A549 (cell line): Measurements from ENCODE around the gene TTC32. TPM values are rescaled to one million over a fixed set of nuclear protein-coding genes. Genes with fewer than 3 reads are reported as not detected.

Experiments
- ATAC-seq, 2 experiments: fragments of 200-7000 bp in 1 of 2; fragments of >200 bp in 1 of 2; cut with Nextera tagmentation in 1 of 2; cut with Tn5 transposase in 1 of 2; 3 replicates each; pipeline versions ENCODE4 v1.8.0 to v1.9.1; 2018 to 2020; ENCODE audit warnings: mild to moderate bottlenecking in 1 of 2, moderate library complexity in 1 of 2
- CTCF ChIA-PET: fragments of 300-600 bp; sonication (Branson Sonifier 250); formaldehyde crosslinking; extraction: SDS; loops from one replicate; lab custom pipeline; 2021; ENCODE audit warnings: antibody characterized with exemption, inconsistent platforms; lab: Yijun Ruan, JAX
- POLR2A ChIA-PET: fragments of 350-600 bp; formaldehyde crosslinking; extraction: SDS; loops from one replicate; lab custom pipeline; 2021; ENCODE audit warnings: antibody characterized with exemption, inconsistent platforms; lab: Yijun Ruan, JAX
- DNase-seq, 2 experiments: peaks; one replicate each; pipeline versions ENCODE4 v3.0.0 to v3.0.0-alpha.2; 2011 to 2016; ENCODE audit warnings: low read depth in 1 of 2, low spot score in 1 of 2
- FAIRE-seq: peaks from 2 replicates; lab custom pipeline; 2011; peaks lifted over from hg19 to GRCh38; lab: Jason Lieb, UNC
- H3K27ac ChIP-seq, 2 experiments: fragments of >200 bp; sonication (Bioruptor Twin); formaldehyde crosslinking; 3 replicates each; pipeline ENCODE4 v1.5.1; 2016 to 2017
- H3K4me1 ChIP-seq: fragments of >200 bp; sonication (Bioruptor Twin); formaldehyde crosslinking; 3 replicates; pipeline ENCODE4 v1.6.1; 2016
- H3K4me2 ChIP-seq: fragments of >200 bp; sonication (Bioruptor Twin); formaldehyde crosslinking; 3 replicates; pipeline ENCODE4 v1.6.1; 2016
- H3K4me3 ChIP-seq: fragments of >200 bp; sonication (Bioruptor Twin); formaldehyde crosslinking; 3 replicates; pipeline ENCODE4 v1.5.1; 2016
- H3K9me3 ChIP-seq: fragments of >200 bp; sonication (Bioruptor Twin); formaldehyde crosslinking; 3 replicates; pipeline ENCODE4 v1.6.1; 2016
- CBX2 ChIP-seq: fragments of 200-600 bp; sonication (generic); IDR thresholded peaks from 2 replicates; pipeline ENCODE4 v1.6.1; 2016; ENCODE audit warnings: low read depth, mild to moderate bottlenecking, borderline replicate concordance
- CEBPB ChIP-seq, 2 experiments: fragments of >200 bp in 1 of 2; sonication (Bioruptor Twin) in 1 of 2; formaldehyde crosslinking in 1 of 2; IDR thresholded peaks; 2 replicates each; pipeline ENCODE4 v1.6.1; 2012 to 2016
- CHD4 ChIP-seq: fragments of 200-600 bp; sonication (generic); IDR thresholded peaks from 2 replicates; pipeline ENCODE4 v1.6.1; 2016; ENCODE audit warnings: antibody characterized with exemption, mild to moderate bottlenecking, borderline replicate concordance
- CTCF ChIP-seq: fragments of >200 bp; sonication (Bioruptor Twin); formaldehyde crosslinking; IDR thresholded peaks from 3 replicates; pipeline ENCODE4 v1.5.1; 2016
- E2F6 ChIP-seq: IDR thresholded peaks from 2 replicates; pipeline ENCODE4 v1.6.1; 2012; ENCODE audit warnings: low read depth, borderline replicate concordance
- EHF ChIP-seq: fragments of 250-450 bp; sonication (Bioruptor Pico); IDR thresholded peaks from 2 replicates; pipeline ENCODE4 v1.5.0; 2020; ENCODE audit warnings: mild to moderate bottlenecking
- EHMT2 ChIP-seq: fragments of 200-600 bp; sonication (generic); IDR thresholded peaks from 2 replicates; pipeline ENCODE4 v1.6.1; 2016; ENCODE audit warnings: antibody characterized with exemption, low read depth, mild to moderate bottlenecking, moderate library complexity
- EP300 ChIP-seq, 2 experiments: fragments of >200 bp; sonication (Bioruptor Twin); formaldehyde crosslinking; IDR thresholded peaks; 2 replicates in 1 of 2; 3 replicates in 1 of 2; pipeline ENCODE4 v1.6.1; 2016 to 2017
- ESRRA ChIP-seq: fragments of 150-350 bp; IDR thresholded peaks from 2 replicates; pipeline ENCODE4 v1.6.1; 2014; ENCODE audit warnings: mild to moderate bottlenecking, low read length, borderline replicate concordance
- FOSB ChIP-seq: fragments of 250-450 bp; sonication (Bioruptor Pico); IDR thresholded peaks from 2 replicates; pipeline ENCODE4 v1.5.0; 2020; ENCODE audit warnings: mild to moderate bottlenecking, moderate library complexity
- FOSL2 ChIP-seq, 2 experiments: fragments of 450-650 bp in 1 of 2; fragments of >200 bp in 1 of 2; sonication (Bioruptor Twin) in 1 of 2; formaldehyde crosslinking; IDR thresholded peaks; 2 replicates each; pipeline versions ENCODE4 v1.5.0 to v1.6.1; 2016 to 2020; ENCODE audit warnings: mild to moderate bottlenecking in 1 of 2, moderate library complexity in 1 of 2
- FOXS1 ChIP-seq: fragments of 250-450 bp; sonication (Bioruptor Pico); IDR thresholded peaks from 2 replicates; pipeline ENCODE4 v1.5.0; 2020; ENCODE audit warnings: mild to moderate bottlenecking, moderate library complexity
- GATA3 ChIP-seq: IDR thresholded peaks from 2 replicates; pipeline ENCODE4 v1.6.1; 2012; ENCODE audit warnings: borderline replicate concordance
- HEYL ChIP-seq: fragments of 250-450 bp; sonication (Bioruptor Pico); IDR thresholded peaks from 2 replicates; pipeline ENCODE4 v1.8.0; 2021; ENCODE audit warnings: mild to moderate bottlenecking, moderate library complexity
- HOXB5 ChIP-seq: fragments of 250-450 bp; sonication (Bioruptor Pico); IDR thresholded peaks from 2 replicates; pipeline ENCODE4 v1.5.0; 2020; ENCODE audit warnings: mild to moderate bottlenecking, moderate library complexity
- KDM1A ChIP-seq: fragments of 200-600 bp; sonication (generic); IDR thresholded peaks from 2 replicates; pipeline ENCODE4 v1.6.1; 2016; ENCODE audit warnings: low read depth, mild to moderate bottlenecking
- MAZ ChIP-seq: fragments of 150-350 bp; IDR thresholded peaks from 2 replicates; pipeline ENCODE4 v1.6.1; 2014; ENCODE audit warnings: antibody characterized with exemption, low read depth, low read length, borderline replicate concordance
- MYC ChIP-seq: IDR thresholded peaks from 2 replicates; pipeline ENCODE4 v1.6.1; 2012; ENCODE audit warnings: mild to moderate bottlenecking, inconsistent platforms, low read length, improper control_type of control experiment, borderline replicate concordance
- NPAS2 ChIP-seq: fragments of 250-450 bp; sonication (Bioruptor Pico); IDR thresholded peaks from 2 replicates; pipeline ENCODE4 v1.8.0; 2022; ENCODE audit warnings: mild to moderate bottlenecking, moderate library complexity, borderline replicate concordance
- NR3C1 ChIP-seq: fragments of >200 bp; sonication (Bioruptor Twin); formaldehyde crosslinking; IDR thresholded peaks from 3 replicates; pipeline ENCODE4 v1.6.1; 2017
- POLR2A ChIP-seq: IDR thresholded peaks from 2 replicates; pipeline ENCODE4 v1.6.1; 2012; ENCODE audit warnings: mild to moderate bottlenecking, low read length
- RAD21 ChIP-seq, 2 experiments: fragments of >200 bp in 1 of 2; sonication (Bioruptor Twin) in 1 of 2; formaldehyde crosslinking in 1 of 2; IDR thresholded peaks in 1 of 2; conservative IDR thresholded peaks in 1 of 2; 2 replicates in 1 of 2; 3 replicates in 1 of 2; pipeline ENCODE4 v1.6.1; 2012 to 2018; ENCODE audit warnings: inconsistent platforms in 1 of 2
- RNF2 ChIP-seq: fragments of 200-600 bp; sonication (generic); IDR thresholded peaks from 2 replicates; pipeline ENCODE4 v1.6.1; 2016; ENCODE audit warnings: low read depth, mild to moderate bottlenecking, antibody characterized with exemption, moderate library complexity, borderline replicate concordance
- USF2 ChIP-seq: fragments of 450-650 bp; IDR thresholded peaks from 2 replicates; pipeline ENCODE4 v1.6.1; 2014; ENCODE audit warnings: antibody characterized with exemption
- ZC3H11A ChIP-seq: fragments of 450-650 bp; IDR thresholded peaks from 2 replicates; pipeline ENCODE4 v1.6.1; 2014; ENCODE audit warnings: antibody characterized with exemption, mild to moderate bottlenecking
- ZSCAN20 ChIP-seq: fragments of 250-450 bp; sonication (Bioruptor Pico); IDR thresholded peaks from 2 replicates; pipeline ENCODE4 v1.8.0; 2022; ENCODE audit warnings: mild to moderate bottlenecking, moderate library complexity
- WGBS: methylation state at CpG from one replicate; pipeline ENCODE4 v1.1.6; 2017; ENCODE audit errors: missing lambda C conversion rate; 5-methylcytosine and 5-hydroxymethylcytosine counted together
- polyA plus RNA-seq, 4 experiments: library from polyadenylated mRNA; depleted of rRNA in 3 of 4; stranded (reverse); fragments of >200 nt; fragmentation: RNase III in 1 of 4; extraction: RNeasy Plus Mini Kit Qiagen cat#74134 plus additional on column Dnase treatment in 1 of 4; gene quantifications; 2 replicates in 3 of 4; 3 replicates in 1 of 4; pipeline ENCODE4 v1.2.3, GENCODE V29; 2011 to 2017
- TF ChIP-seq, protein P1 (sequence below): fragments of 150-350 bp; IDR thresholded peaks from 2 replicates; pipeline ENCODE4 v1.6.1; 2014; ENCODE audit warnings: low read depth, mild to moderate bottlenecking, low read length
- TF ChIP-seq, protein P2 (sequence below): fragments of 250-450 bp; sonication (Bioruptor Pico); IDR thresholded peaks from 2 replicates; pipeline ENCODE4 v1.5.0; 2020; ENCODE audit warnings: low read depth, mild to moderate bottlenecking, moderate library complexity
- TF ChIP-seq, protein P3 (sequence below): fragments of >200 bp; sonication (Bioruptor Twin); formaldehyde crosslinking; IDR thresholded peaks from 2 replicates; pipeline ENCODE4 v1.6.1; 2016

TTC32 gene
- polyA plus RNA-seq, 2 of the 4 experiments (the other 2 are of a cell fraction) = 22.4 to 37.1 TPM

DNA sequence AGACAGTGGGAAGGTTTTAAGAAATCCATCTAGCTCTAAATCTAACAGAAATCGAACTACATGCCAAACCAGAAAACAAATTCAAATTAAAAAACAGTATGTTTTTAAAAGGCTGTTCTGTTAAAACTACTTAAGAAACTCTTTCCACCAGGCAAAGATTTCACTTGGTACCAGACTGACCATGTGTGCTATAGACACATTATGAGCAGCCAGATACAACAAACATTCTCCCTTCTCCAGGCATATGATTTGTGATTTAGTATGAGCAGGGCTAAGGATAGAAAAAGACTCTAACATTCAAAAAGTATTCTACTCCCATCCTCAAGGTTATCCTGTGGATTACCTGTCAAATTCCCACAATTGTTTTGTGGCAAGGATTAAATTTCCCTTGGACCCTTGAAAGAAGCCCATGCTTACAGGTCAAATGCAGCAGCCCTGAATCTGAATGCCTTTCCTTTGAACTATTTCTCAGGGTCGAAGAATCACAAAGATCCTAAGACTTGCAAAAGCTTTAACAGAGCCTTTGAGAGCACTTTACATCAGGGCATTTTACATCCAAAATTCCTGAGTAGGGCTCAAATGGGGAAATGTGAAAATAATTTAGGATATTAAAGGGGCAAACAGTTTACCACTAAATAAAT, 42.5 kb upstream of the TTC32 start:
- H3K4me2 ChIP-seq = no peak overlapping the region
- POLR2A ChIA-PET = no interaction called here
- CTCF ChIA-PET = interaction anchor here (1.4 to 1.8 kb wide), 2 partner anchors 11 to 150 kb away, joined by 3 to 7 read pairs; no protein-coding TSS in a partner anchor
- FAIRE-seq = no peak
- WGBS = 75% methylated on average over 2 of the region's 2 CpGs
- TF ChIP-seq ZC3H11A (no peak), E2F6 (no peak), EP300 (IDR thresholded peaks at IDR 0.05) (no peak), KDM1A (no peak)
- H3K4me3 ChIP-seq = no peak overlapping the region
- peaks cover 11% of the 10 kb centered on the region for H3K4me1 ChIP-seq
- H3K9me3 ChIP-seq = no peaks in the 10 kb centered on the region
- H3K27ac ChIP-seq = no peak overlapping the region
- ATAC-seq = no peak
- DNase-seq = no peak

- ChIA-PET POLR2A (no interaction called here), CTCF (interaction anchor here (1.1 to 1.4 kb wide), 2 partner anchors 12 to 164 kb away, joined by 3 to 5 read pairs; no protein-coding TSS in a partner anchor)
- no peak overlapping the region for H3K4me3 ChIP-seq
- FAIRE-seq (no peak), ATAC-seq (no peak), DNase-seq (no peak)
- TF ChIP-seq, protein P1, sequence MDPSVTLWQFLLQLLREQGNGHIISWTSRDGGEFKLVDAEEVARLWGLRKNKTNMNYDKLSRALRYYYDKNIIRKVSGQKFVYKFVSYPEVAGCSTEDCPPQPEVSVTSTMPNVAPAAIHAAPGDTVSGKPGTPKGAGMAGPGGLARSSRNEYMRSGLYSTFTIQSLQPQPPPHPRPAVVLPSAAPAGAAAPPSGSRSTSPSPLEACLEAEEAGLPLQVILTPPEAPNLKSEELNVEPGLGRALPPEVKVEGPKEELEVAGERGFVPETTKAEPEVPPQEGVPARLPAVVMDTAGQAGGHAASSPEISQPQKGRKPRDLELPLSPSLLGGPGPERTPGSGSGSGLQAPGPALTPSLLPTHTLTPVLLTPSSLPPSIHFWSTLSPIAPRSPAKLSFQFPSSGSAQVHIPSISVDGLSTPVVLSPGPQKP = no peak
- no peak for TF ChIP-seq ZC3H11A
- TF ChIP-seq CHD4 = no peak
- TF ChIP-seq CBX2 = no peak
- no peak for TF ChIP-seq MYC
- no peak for TF ChIP-seq FOSL2 (IDR thresholded peaks at IDR 0.05)
- TF ChIP-seq FOSL2 (CRISPR knock-in tag; IDR thresholded peaks at IDR 0.05) = no peak
- no peak for TF ChIP-seq CEBPB (IDR thresholded peaks at IDR 0.05)
- no peak for TF ChIP-seq RNF2
- TF ChIP-seq POLR2A = no peak
- TF ChIP-seq NR3C1 = no peak
- TF ChIP-seq ZSCAN20 (CRISPR knock-in tag) = no peak
- TF ChIP-seq, protein P2, sequence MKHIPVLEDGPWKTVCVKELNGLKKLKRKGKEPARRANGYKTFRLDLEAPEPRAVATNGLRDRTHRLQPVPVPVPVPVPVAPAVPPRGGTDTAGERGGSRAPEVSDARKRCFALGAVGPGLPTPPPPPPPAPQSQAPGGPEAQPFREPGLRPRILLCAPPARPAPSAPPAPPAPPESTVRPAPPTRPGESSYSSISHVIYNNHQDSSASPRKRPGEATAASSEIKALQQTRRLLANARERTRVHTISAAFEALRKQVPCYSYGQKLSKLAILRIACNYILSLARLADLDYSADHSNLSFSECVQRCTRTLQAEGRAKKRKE (CRISPR knock-in tag) = no peak
- no peak for TF ChIP-seq CTCF
- no peak for TF ChIP-seq USF2
- H3K4me2 ChIP-seq = no peak overlapping the region
- no peak overlapping the region for H3K27ac ChIP-seq
- peaks cover 11% of the 10 kb centered on the region for H3K4me1 ChIP-seq
- H3K9me3 ChIP-seq = no peaks in the 10 kb centered on the region
- WGBS = 67% methylated on average over 1 of the region's 1 CpG
These were observed 41.4 kb upstream of the TTC32 start for GRCh38 chr2:19943189-19943588.

- no peak overlapping the region for H3K4me3 ChIP-seq
- no peak overlapping the region for H3K27ac ChIP-seq
- H3K9me3 ChIP-seq = no peaks in the 10 kb centered on the region
- H3K4me1 ChIP-seq = peaks cover 3% of the 10 kb centered on the region
- ChIA-PET POLR2A (no interaction called here), CTCF (interaction anchor here (0.8 to 1.4 kb wide), 4 partner anchors 13 to 349 kb away, joined by 3 to 5 read pairs (median 3); no protein-coding TSS in a partner anchor)
- H3K4me2 ChIP-seq = no peak overlapping the region
- FAIRE-seq (no peak), DNase-seq (no peak), ATAC-seq (no peak)
- TF ChIP-seq FOXS1 (no peak), RAD21 (conservative IDR thresholded peaks at IDR 0.05 in 1 of 2, IDR thresholded peaks at IDR 0.05 in 1 of 2) (no peak), ZSCAN20 (CRISPR knock-in tag) (no peak), EP300 (IDR thresholded peaks at IDR 0.05) (no peak), GATA3 (no peak), FOSB (no peak), HEYL (CRISPR knock-in tag) (no peak), NR3C1 (no peak), EHMT2 (no peak), MAZ (no peak), ESRRA (no peak), CHD4 (no peak), HOXB5 (CRISPR knock-in tag) (no peak), NPAS2 (no peak), EHF (no peak)
- TF ChIP-seq, protein P3, sequence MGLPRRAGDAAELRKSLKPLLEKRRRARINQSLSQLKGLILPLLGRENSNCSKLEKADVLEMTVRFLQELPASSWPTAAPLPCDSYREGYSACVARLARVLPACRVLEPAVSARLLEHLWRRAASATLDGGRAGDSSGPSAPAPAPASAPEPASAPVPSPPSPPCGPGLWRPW = no peak
These were observed 40.4 kb upstream of the TTC32 start for GRCh38 chr2:19942199-19942598.
